Measurements from ENCODE around the gene PTPRG.

GRCh38 chr3:61674596-61674995 is 113.2 kb downstream of the PTPRG start:
- no peak for TF ChIP-seq SIN3A (IDR thresholded peaks at IDR 0.05; ENCODE audit: borderline replicate concordance, insufficient read depth, low read depth, low read length)
- TF ChIP-seq POLR2AphosphoS5 (IDR thresholded peaks at IDR 0.05; ENCODE audit: low read depth, low read length): no peak
- TF ChIP-seq CTCF (IDR thresholded peaks at IDR 0.05): no peak
- TF ChIP-seq REST (IDR thresholded peaks at IDR 0.05; ENCODE audit: insufficient read depth in 1 of 2, low read depth in 2 of 2, low read length in 1 of 2): no peak

Data from Panc1 (cell line).